Calu3 (cell line): ENCODE results near the gene CD44. TPM values are rescaled to one million over a fixed set of nuclear protein-coding genes. Genes with fewer than 3 reads are reported as not detected.

Experiments used
- BruUV-seq: library from RNA; stranded (reverse); fragments of 400-500 nt; replicated peaks from 2 replicates; lab custom pipeline; 2021; lab: Mats Ljungman, UMichigan
- CTCF ChIA-PET: fragments of 300-600 bp; sonication (Branson Sonifier 250); formaldehyde crosslinking; loops from one replicate; lab custom pipeline; 2022; ENCODE audit warnings: antibody characterized with exemption; lab: Charles Lee
- DNase-seq: peaks from one replicate; pipeline ENCODE4 v3.0.0; 2022
- H3K27ac Mint-ChIP-seq: one replicate; pipeline ENCODE4 v1.8.0; 2022; ENCODE audit warnings: mixed read lengths; ENCODE audit not compliant: unreplicated experiment
- H3K27me3 Mint-ChIP-seq: one replicate; pipeline ENCODE4 v1.8.0; 2022; ENCODE audit warnings: mixed read lengths; ENCODE audit not compliant: unreplicated experiment
- H3K36me3 Mint-ChIP-seq: one replicate; pipeline ENCODE4 v1.8.0; 2022; ENCODE audit warnings: mild to moderate bottlenecking, moderate library complexity, mixed read lengths; ENCODE audit not compliant: insufficient read depth, unreplicated experiment
- H3K4me1 Mint-ChIP-seq: one replicate; pipeline ENCODE4 v1.8.0; 2022; ENCODE audit warnings: mild to moderate bottlenecking, low read depth, mixed read lengths; ENCODE audit not compliant: unreplicated experiment
- H3K4me3 Mint-ChIP-seq: one replicate; pipeline ENCODE4 v1.8.0; 2022; ENCODE audit warnings: mild to moderate bottlenecking, low read depth, moderate library complexity, mixed read lengths; ENCODE audit not compliant: unreplicated experiment
- H3K9me3 Mint-ChIP-seq: one replicate; pipeline ENCODE4 v1.8.0; 2022; ENCODE audit warnings: low read depth, mixed read lengths; ENCODE audit not compliant: unreplicated experiment
- CTCF ChIP-seq: fragments of 200-600 bp; IDR thresholded peaks from one replicate; pipeline ENCODE4 v1.8.0; 2022; ENCODE audit warnings: antibody characterized with exemption; ENCODE audit not compliant: unreplicated experiment
- intact Hi-C: fragments of 100-400 bp; cut with micrococcal nuclease; formaldehyde crosslinking; loops from one replicate; pipeline ENCODE4 v1.10.0; 2022; ENCODE audit not compliant: unreplicated experiment
- total RNA-seq: library from RNA; stranded (reverse); gene quantifications from 2 replicates; pipeline ENCODE4 v1.2.3, GENCODE V29; 2022

CD44 gene
- total RNA-seq, 1 experiment from 2014 or later, result 1,189 TPM

- CTCF ChIA-PET, result interaction anchor here (0.8 to 5.0 kb wide), 3 partner anchors 25 to 233 kb away, joined by 3 to 26 read pairs (median 5); no protein-coding TSS in a partner anchor
- no TSS peak for BruUV-seq
- Mint-ChIP-seq H3K27ac (peak overlapping the region; percentile 65), H3K27me3 (no peaks in the 10 kb centered on the region), H3K9me3 (no peaks in the 10 kb centered on the region), H3K4me1 (peaks cover 63% of the 10 kb centered on the region), H3K36me3 (peaks cover 68% of the 10 kb centered on the region), H3K4me3 (peak overlapping the region; percentile 87)
- intact Hi-C loops, result loop anchor here (5.0 kb wide), 2 partner anchors 214 to 251 kb away; no protein-coding TSS in a partner anchor
- no peak for DNase-seq
- no peak for TF ChIP-seq CTCF
Observed at GRCh38 chr11:35141071-35141470, 2.1 kb downstream of the CD44 start.

GRCh38 chr11:35141571-35141971 is 2.6 kb downstream of the CD44 start:
- Mint-ChIP-seq H3K36me3 (peaks cover 70% of the 10 kb centered on the region), H3K9me3 (no peaks in the 10 kb centered on the region), H3K4me1 (peaks cover 65% of the 10 kb centered on the region), H3K4me3 (peak overlapping the region; percentile 87), H3K27me3 (no peaks in the 10 kb centered on the region), H3K27ac (peak overlapping the region; percentile 65)
- CTCF ChIA-PET, result interaction anchor here (1.1 to 5.0 kb wide), 2 partner anchors 24 to 133 kb away, joined by 5 to 26 read pairs; no protein-coding TSS in a partner anchor
- intact Hi-C loops, result loop anchor here (5.0 kb wide), 2 partner anchors 214 to 251 kb away; no protein-coding TSS in a partner anchor
- TF ChIP-seq CTCF, result no peak
- BruUV-seq, result no TSS peak
- peak; percentile 34 for DNase-seq

DNA sequence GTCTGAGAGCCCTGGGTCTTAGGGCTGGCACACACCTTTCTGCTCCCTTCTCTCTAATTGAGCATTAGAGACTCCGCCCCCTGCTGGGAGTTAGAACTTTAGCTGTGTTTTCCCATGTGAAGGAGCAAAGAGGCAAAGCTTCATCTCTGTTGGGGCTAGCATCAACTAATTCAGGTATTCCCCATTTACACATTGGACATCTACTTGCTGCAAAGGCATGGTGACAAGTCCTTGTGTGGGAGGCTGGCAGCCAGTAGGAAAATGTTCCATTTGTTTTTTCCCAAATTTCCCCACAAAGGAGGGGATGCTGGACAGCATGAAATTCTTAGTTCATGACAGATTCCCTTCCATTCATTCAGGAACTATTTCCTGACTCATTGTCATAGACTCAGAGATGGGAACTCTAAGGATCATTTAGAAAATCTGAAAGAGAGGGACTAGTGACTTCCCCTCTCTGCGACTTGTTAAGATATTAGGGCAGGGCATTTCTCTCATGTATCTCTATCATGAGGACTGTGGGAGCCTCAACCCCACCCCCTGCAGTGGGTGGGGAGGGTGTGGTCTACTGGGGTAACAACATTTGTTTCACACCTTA is 3.6 kb downstream of the CD44 start:
- peaks cover 61% of the 10 kb centered on the region for H3K4me1 Mint-ChIP-seq

More for the DNA sequence above, 3.6 kb downstream of the CD44 start:
- TF ChIP-seq CTCF, result peak; percentile 45
- no peaks in the 10 kb centered on the region for H3K27me3 Mint-ChIP-seq
- peaks cover 80% of the 10 kb centered on the region for H3K36me3 Mint-ChIP-seq
- DNase-seq, result peak; percentile 67
- H3K4me3 Mint-ChIP-seq, result peak overlapping the region; percentile 87
- no peaks in the 10 kb centered on the region for H3K9me3 Mint-ChIP-seq
- BruUV-seq, result no TSS peak
- CTCF ChIA-PET, result interaction anchor here (0.6 to 5.0 kb wide), 6 partner anchors 23 to 145 kb away, joined by 3 to 26 read pairs (median 4); no protein-coding TSS in a partner anchor
- intact Hi-C loops, result loop anchor here (2.0 to 5.0 kb wide), 3 partner anchors 144 to 250 kb away; no protein-coding TSS in a partner anchor
- peak overlapping the region; percentile 65 for H3K27ac Mint-ChIP-seq
